Renal cortical epithelial cell (primary cell): ENCODE data around the gene FCN3. TPM values are rescaled to one million over a fixed set of nuclear protein-coding genes. Genes with fewer than 3 reads are reported as not detected.
A peak's percentile ranks its signal among the peaks of the same experiment; 100 is the strongest.
"Not testable (repeated sequence)": the region's sequence is repeated elsewhere in the genome, so short reads cannot be mapped to it uniquely, and the experiment has no call there.

Experiments used
- DNase-seq: peaks from one replicate; pipeline ENCODE4 v3.0.0-alpha.2; 2011; ENCODE audit warnings: low read depth
- total RNA-seq: library from RNA; depleted of rRNA; stranded (reverse); fragments of >200 nt; gene quantifications from 2 replicates; pipeline ENCODE4 v1.2.3, GENCODE V29; 2014

Gene FCN3
- total RNA-seq, result not detected in 2 replicates

- no peak for DNase-seq
These were observed at the start of gene FCN3 for GRCh38 chr1:27374362-27375086. Gene FCN3, minus strand, starts transcription at chr1:27374824. Its CDS starts 6 bp downstream, at chr1:27374818.

GRCh38 chr1:27423709-27424108 lies 49.1 kb upstream of the FCN3 start:
- no peak for DNase-seq

- peak; percentile 93 for DNase-seq
These were observed 43.9 kb upstream of the FCN3 start for GRCh38 chr1:27418326-27419185.

- no peak for DNase-seq
These were observed 43.1 kb upstream of the FCN3 start for GRCh38 chr1:27417713-27418112.

GRCh38 chr1:27416387-27417111 lies 41.9 kb upstream of the FCN3 start:
- peak; percentile 80 for DNase-seq

DNA sequence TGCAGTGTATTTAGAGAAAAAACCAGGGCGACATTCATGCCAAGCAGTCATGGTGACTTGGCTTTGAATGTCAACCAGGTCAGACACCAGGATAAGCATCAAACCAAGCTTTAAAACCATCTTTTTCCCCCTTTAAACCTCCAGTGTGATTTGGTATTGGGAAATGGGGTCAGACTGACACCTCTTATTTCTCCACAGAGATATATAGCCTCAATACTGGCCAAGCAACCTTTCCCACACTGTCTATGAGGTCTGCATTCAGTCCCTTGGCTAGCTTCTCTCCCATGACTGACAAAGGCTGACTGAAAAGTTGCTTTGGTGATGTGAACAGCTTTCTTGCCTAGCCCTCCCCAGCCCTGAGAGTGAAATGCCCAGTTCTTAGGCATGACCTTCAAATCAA lies 39.5 kb upstream of the FCN3 start:
- DNase-seq, result no peak

- no peak for DNase-seq
These were observed 38.4 kb upstream of the FCN3 start for GRCh38 chr1:27413004-27413403.

DNA sequence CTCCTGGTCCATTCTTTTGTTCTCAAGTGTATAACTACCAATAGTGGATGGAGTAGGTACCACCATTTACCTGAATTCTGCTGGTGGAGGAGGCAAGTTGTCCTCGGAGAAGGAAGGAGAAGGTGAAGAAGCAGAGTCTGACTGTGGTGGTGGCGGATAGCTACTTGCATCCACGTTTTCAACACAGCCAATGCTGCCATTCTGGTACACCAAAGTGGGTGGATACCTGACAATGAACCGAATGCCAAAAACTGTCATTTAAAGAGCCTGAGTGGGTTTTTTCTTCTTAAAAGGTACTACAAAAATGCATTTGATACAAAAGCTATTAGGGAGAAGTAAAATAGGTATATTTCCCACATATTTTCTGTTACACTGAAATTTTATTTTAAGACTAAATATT lies 37.9 kb upstream of the FCN3 start:
- no peak for DNase-seq

- no peak for DNase-seq
These were observed 36.1 kb upstream of the FCN3 start for GRCh38 chr1:27410709-27411108.

GRCh38 chr1:27409669-27410068 lies 35.0 kb upstream of the FCN3 start:
- no peak for DNase-seq

DNA sequence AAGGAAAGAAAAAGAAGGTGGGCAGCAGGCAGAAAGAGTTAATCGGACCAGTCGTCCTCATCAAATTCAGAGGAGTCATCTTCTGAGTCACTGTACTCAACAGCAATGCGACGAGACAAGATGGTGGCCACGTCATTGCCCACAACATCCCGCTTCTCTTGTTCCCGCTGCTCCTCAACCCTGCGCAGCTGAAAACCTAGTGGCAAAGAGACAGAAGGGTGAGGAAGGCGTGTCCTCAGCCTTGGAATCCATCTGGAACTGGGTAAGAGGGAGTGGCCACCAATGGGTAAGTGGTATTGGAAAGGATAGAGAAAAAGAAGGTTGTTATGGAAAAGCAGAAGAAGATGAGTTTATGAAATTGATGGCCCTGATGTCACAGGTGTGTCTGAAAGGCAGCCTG lies 33.5 kb upstream of the FCN3 start:
- DNase-seq, result no peak

DNA sequence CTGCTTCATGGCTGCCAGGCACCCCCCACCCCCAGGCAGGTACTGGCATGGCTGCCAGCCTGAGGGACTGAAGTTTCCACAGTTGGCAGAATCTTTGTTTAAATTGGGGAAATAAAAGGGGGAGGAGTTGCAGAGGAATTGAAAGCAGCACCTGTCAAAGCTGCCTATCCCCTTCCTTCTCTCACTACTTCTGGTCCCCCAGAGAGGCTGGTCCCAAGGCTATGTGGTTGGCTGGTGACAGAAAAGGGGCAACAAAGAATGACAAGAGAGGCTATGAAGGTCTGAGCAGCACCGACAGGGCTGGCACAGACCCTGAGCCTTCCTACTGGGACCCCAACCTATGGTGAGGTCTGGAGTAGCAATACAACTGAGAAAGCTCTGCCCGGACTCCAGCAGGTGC lies 32.2 kb upstream of the FCN3 start:
- DNase-seq, result not testable (repeated sequence)

GRCh38 chr1:27406362-27406680 lies 31.7 kb upstream of the FCN3 start:
- DNase-seq, result no peak

GRCh38 chr1:27405598-27406361 lies 31.2 kb upstream of the FCN3 start:
- not testable (repeated sequence) for DNase-seq

- DNase-seq, result peak; percentile 32
These were observed 30.4 kb upstream of the FCN3 start for GRCh38 chr1:27405074-27405473.

- DNase-seq, result no peak
These were observed 29.3 kb upstream of the FCN3 start for GRCh38 chr1:27403931-27404330.

- peak; percentile 19 for DNase-seq
These were observed 28.6 kb upstream of the FCN3 start for GRCh38 chr1:27403065-27403726.

DNA sequence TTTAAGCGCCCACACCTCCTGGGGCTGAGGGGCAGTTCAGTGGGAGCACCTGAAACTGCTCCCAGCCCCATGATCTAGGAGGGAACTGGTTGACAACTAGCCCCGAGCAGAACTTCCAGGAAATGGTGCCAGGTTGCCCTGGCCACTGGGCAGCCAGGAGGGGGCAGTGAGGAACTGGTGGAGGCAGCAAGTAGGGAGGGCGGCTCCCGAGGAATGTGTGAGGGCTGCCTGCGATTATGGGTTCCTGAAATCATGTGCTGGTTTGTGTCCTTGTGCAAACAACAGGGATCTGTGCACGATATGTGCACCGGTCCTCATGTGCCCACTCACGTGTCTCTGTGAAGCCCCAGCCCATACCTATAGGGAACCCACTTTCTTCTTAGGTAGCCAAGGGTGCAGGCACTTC lies 27.7 kb upstream of the FCN3 start:
- DNase-seq, result peak; percentile 73

GRCh38 chr1:27400963-27401341 lies 26.3 kb upstream of the FCN3 start:
- DNase-seq, result no peak

DNA sequence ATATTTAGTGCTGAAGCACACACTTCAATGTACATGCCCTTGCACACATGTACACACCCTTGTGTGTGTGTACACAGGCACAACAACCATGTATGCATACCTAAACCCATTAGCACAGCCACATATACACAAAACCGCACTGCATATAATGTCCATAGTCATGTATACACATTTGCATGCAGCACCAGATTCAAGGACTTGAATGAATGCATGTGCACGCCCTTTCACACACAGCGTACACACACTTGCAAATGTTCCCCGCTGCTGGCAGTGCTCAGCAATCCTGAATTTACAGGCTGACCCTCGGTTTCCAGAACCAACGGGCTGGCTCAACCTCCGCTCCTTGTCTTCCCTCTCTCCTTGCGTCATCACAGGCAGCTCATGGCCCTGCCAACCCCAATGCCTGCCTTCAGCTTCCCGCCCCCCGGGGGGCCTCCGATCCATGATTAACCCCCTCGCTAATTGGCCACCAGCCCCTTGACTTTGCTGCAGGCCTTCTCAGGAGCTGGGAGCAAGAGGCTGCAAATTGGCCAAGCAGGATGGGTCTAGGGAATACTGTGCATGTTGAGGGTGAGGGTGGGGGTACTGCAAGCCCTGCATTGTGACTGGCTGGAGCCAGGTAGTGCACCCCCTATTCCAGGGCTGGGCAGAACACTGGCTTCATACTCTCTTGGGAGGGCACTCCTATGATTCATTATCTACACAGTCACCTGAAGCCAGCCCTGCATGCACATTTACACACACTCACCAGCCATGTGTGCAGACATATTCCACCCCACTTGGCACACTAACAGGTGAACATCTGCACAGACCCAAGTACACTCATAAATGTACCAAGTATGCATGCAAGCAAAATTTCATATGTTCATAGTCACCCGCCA lies 25.7 kb upstream of the FCN3 start:
- DNase-seq, result no peak
